DOHH2 (cell line): ENCODE data around the gene FUS.

Experiments
- EZH2phosphoT487 ChIP-seq: fragments of 200-600 bp; sonication (generic); IDR thresholded peaks from 2 replicates; pipeline ENCODE4 v1.6.1; 2017; ENCODE audit warnings: borderline replicate concordance, mild to moderate bottlenecking, antibody characterized with exemption, low read length, moderate library complexity, mixed read lengths
- TF ChIP-seq, protein P1 (sequence below): fragments of 200-600 bp; sonication (generic); IDR thresholded peaks from one replicate; pipeline ENCODE4 v1.5.1; 2014; ENCODE audit warnings: antibody characterized with exemption, mild to moderate bottlenecking, low read depth, low read length; ENCODE audit not compliant: poor library complexity, severe bottlenecking

DNA sequence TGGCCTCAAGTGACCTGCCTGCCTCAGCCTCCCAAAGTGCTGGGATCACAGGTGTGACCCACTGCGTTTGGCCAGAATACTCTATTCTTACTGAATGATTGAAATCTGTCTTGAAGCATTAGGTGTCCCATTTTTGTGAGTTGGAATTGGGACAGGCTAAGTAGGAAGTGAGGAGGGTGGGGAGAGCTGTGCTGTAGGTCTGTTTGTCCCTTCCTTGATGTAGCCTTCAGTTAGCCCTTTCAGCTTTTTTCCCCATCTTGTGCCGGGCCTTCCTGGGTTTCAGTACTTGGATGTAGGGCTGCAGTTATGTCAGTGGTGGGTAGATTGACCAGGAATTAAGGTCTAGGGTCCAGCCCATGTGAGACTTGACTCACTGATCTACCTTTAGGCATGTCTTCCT is 13.9 kb downstream of the FUS start:
- TF ChIP-seq, protein P1, sequence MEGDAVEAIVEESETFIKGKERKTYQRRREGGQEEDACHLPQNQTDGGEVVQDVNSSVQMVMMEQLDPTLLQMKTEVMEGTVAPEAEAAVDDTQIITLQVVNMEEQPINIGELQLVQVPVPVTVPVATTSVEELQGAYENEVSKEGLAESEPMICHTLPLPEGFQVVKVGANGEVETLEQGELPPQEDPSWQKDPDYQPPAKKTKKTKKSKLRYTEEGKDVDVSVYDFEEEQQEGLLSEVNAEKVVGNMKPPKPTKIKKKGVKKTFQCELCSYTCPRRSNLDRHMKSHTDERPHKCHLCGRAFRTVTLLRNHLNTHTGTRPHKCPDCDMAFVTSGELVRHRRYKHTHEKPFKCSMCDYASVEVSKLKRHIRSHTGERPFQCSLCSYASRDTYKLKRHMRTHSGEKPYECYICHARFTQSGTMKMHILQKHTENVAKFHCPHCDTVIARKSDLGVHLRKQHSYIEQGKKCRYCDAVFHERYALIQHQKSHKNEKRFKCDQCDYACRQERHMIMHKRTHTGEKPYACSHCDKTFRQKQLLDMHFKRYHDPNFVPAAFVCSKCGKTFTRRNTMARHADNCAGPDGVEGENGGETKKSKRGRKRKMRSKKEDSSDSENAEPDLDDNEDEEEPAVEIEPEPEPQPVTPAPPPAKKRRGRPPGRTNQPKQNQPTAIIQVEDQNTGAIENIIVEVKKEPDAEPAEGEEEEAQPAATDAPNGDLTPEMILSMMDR, result no peak
- no peak for TF ChIP-seq EZH2phosphoT487
